ENCODE results near the gene PNPLA8.

PNPLA8 gene

DNA sequence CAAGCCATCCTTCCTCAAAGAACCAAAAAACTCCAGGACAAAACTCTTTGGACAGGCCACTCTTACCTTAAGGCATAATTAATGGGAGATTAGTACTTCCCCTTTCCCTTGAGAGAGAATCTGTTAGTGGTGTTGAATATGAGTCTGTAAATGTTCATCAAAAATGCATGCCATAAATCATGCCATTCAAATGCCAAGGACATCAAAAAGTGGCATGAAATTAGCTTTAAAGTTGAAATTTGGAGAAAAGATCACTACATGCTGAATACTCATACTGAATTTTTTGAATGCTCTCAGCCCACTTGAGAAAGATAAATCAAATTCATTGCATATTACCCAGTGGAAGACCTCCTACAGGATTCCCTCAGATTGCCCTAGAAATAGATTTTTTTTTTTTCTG is 76.4 kb downstream of the PNPLA8 start:
- H3K4me2 ChIP-seq: no peak overlapping the region
- no peak overlapping the region for H3K4me3 ChIP-seq (IDR thresholded peaks at IDR 0.05; ENCODE audit: insufficient read depth, low read depth, low read length)
- no peak overlapping the region for H2AFZ ChIP-seq (ENCODE audit: low read depth)
- H3K9ac ChIP-seq: no peak overlapping the region
- no peaks in the 10 kb centered on the region for H3K27me3 ChIP-seq (ENCODE audit: insufficient read depth, low read depth)
- TF ChIP-seq, protein P1, sequence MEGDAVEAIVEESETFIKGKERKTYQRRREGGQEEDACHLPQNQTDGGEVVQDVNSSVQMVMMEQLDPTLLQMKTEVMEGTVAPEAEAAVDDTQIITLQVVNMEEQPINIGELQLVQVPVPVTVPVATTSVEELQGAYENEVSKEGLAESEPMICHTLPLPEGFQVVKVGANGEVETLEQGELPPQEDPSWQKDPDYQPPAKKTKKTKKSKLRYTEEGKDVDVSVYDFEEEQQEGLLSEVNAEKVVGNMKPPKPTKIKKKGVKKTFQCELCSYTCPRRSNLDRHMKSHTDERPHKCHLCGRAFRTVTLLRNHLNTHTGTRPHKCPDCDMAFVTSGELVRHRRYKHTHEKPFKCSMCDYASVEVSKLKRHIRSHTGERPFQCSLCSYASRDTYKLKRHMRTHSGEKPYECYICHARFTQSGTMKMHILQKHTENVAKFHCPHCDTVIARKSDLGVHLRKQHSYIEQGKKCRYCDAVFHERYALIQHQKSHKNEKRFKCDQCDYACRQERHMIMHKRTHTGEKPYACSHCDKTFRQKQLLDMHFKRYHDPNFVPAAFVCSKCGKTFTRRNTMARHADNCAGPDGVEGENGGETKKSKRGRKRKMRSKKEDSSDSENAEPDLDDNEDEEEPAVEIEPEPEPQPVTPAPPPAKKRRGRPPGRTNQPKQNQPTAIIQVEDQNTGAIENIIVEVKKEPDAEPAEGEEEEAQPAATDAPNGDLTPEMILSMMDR (conservative IDR thresholded peaks at IDR 0.05; ENCODE audit: low read depth, low read length): no peak
- peaks cover 30% of the 10 kb centered on the region for H3K4me1 ChIP-seq (ENCODE audit: low read depth, poor library complexity, severe bottlenecking)
- no peak overlapping the region for H3K27ac ChIP-seq
- H3K79me2 ChIP-seq (ENCODE audit: insufficient read depth, low read depth): peaks cover 80% of the 10 kb centered on the region; the same call in 1 of the 2 replicates
- H3K36me3 ChIP-seq (ENCODE audit: insufficient read depth): no peaks in the 10 kb centered on the region
- H4K20me1 ChIP-seq (ENCODE audit: insufficient read depth): no peaks in the 10 kb centered on the region

DNA sequence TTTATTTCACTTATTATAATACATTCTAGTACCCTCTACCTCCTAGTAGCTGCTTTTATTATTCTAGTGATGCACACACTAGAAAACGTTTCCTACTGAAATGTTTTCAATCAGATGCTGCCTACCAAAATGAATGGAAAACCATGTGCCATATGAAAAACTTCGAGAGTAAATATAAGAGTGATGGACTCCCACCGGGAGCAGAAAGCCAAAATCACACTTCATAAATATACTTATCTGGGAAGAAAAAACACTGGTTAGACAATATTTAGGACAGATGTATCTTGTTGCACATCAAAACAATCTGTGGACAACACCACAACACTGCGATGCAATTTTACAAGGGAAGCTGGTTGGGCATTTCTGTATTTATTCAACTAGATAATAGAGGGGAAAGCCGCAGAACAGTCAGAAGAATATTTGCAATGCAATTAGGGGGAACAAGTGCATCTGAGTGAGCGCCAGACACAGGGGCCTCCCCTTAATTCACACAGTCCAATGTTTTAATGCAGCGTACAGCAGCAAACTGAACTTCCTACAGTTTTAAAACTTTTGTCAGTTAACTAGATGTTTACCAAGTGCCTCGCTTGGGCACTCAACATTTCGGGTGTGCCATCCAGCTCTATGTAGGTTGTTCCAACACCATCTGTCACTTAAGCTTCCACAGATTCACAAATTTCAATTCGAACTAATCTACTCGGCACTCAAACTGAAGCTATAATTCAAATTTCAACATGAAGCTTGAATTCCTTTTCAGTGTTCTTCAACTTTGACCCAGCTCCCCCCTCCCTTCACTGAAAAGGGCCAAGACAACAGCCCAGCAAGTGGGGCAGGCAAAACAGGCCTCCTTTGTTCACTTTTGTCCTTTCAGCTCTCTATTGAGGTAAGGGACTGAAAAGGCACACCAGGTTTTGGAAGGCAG is 77.1 kb downstream of the PNPLA8 start:
- Histone ChIP-seq H3K36me3 (ENCODE audit: insufficient read depth) (no peaks in the 10 kb centered on the region), H3K4me2 (no peak overlapping the region), H3K4me3 (IDR thresholded peaks at IDR 0.05; ENCODE audit: insufficient read depth, low read depth, low read length) (no peak overlapping the region), H3K79me2 (ENCODE audit: insufficient read depth, low read depth) (peaks cover 73% of the 10 kb centered on the region; the same call in 1 of the 2 replicates), H2AFZ (ENCODE audit: low read depth) (no peak overlapping the region), H4K20me1 (ENCODE audit: insufficient read depth) (no peaks in the 10 kb centered on the region), H3K9ac (no peak overlapping the region), H3K4me1 (ENCODE audit: low read depth, poor library complexity, severe bottlenecking) (peaks cover 24% of the 10 kb centered on the region), H3K27me3 (ENCODE audit: insufficient read depth, low read depth) (no peaks in the 10 kb centered on the region), H3K27ac (no peak overlapping the region)
- TF ChIP-seq, protein P1 (conservative IDR thresholded peaks at IDR 0.05; ENCODE audit: low read depth, low read length): no peak

DNA sequence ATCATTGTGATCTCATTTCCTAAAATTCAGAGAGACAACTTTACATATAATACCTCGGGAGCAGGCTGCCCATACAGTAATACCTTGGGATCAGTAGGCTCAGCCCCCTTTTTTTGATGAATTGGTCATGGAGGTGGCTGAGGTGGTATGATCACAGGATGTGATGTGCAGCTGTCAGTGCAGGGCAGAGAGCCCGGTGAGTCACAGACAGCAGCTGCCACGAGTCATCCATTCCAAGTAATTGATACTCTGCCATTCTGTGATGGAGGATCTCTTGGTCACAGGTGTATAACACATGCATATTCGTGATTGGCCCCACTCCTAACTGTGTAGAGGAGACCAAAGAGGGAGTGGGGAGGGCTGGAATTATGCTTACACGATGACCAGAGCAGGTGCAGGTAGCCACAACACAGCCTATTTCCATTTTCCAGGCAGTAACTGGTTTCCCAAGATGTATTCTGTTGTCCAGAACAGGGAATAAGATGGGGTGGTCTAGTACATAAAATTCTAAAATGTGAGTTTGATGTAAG is 83.8 kb downstream of the PNPLA8 start:
- Histone ChIP-seq H2AFZ (ENCODE audit: low read depth) (no peak overlapping the region), H3K9ac (no peak overlapping the region), H3K79me2 (ENCODE audit: insufficient read depth, low read depth) (peaks cover 20% of the 10 kb centered on the region; the same call in 1 of the 2 replicates), H3K4me3 (IDR thresholded peaks at IDR 0.05; ENCODE audit: insufficient read depth, low read depth, low read length) (no peak overlapping the region), H3K36me3 (ENCODE audit: insufficient read depth) (no peaks in the 10 kb centered on the region), H3K4me2 (no peak overlapping the region; the same call in 1 of the 2 replicates), H4K20me1 (ENCODE audit: insufficient read depth) (no peaks in the 10 kb centered on the region), H3K27ac (no peak overlapping the region), H3K27me3 (ENCODE audit: insufficient read depth, low read depth) (no peaks in the 10 kb centered on the region), H3K4me1 (ENCODE audit: low read depth, poor library complexity, severe bottlenecking) (peaks cover 10% of the 10 kb centered on the region)
- TF ChIP-seq, protein P1 (conservative IDR thresholded peaks at IDR 0.05; ENCODE audit: low read depth, low read length): no peak

DNA sequence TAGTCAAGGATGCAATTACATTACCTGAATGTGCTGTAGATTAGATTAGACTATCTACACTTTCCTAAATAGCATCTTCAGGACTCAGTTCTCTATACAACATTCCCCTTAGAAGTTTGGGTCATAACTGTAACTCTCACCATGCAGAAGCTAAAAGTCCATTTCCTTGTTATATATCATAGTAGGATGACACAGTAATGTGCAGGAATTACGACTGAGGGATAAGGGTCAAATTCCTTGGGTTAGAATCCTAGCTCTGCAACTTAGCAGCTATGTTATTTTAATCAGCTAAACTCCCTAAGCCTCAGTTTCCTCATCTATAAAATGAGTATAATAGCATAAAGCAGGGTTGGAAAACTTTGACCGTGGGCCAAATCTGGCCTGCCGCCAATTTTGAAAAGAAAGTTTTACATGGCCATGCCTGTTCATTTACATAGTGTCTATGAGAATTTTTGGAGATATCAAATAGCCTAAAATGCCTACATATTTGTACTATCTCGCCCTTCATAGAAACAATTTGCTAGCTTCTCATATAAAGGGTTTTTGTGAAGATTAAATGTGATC is 84.5 kb downstream of the PNPLA8 start:
- H3K4me3 ChIP-seq (IDR thresholded peaks at IDR 0.05; ENCODE audit: insufficient read depth, low read depth, low read length): no peak overlapping the region
- H3K36me3 ChIP-seq (ENCODE audit: insufficient read depth): no peaks in the 10 kb centered on the region
- peaks cover 25% of the 10 kb centered on the region; the same call in 1 of the 2 replicates for H3K79me2 ChIP-seq (ENCODE audit: insufficient read depth, low read depth)
- H4K20me1 ChIP-seq (ENCODE audit: insufficient read depth): no peaks in the 10 kb centered on the region
- no peak overlapping the region for H3K9ac ChIP-seq
- TF ChIP-seq, protein P1 (conservative IDR thresholded peaks at IDR 0.05; ENCODE audit: low read depth, low read length): no peak
- no peak overlapping the region for H3K27ac ChIP-seq
- H2AFZ ChIP-seq (ENCODE audit: low read depth): no peak overlapping the region
- H3K4me2 ChIP-seq: no peak overlapping the region
- peaks cover 10% of the 10 kb centered on the region for H3K4me1 ChIP-seq (ENCODE audit: low read depth, poor library complexity, severe bottlenecking)
- no peaks in the 10 kb centered on the region for H3K27me3 ChIP-seq (ENCODE audit: insufficient read depth, low read depth)

Measured in KMS-11 (cell line).